ENCODE data around the gene ATP11A.

GRCh38 chr13:112832811-112833210, 143.0 kb downstream of the ATP11A start:
- no peak for TF ChIP-seq SP2 (tag by site-specific recombination; IDR thresholded peaks at IDR 0.05)
- TF ChIP-seq, protein P1, sequence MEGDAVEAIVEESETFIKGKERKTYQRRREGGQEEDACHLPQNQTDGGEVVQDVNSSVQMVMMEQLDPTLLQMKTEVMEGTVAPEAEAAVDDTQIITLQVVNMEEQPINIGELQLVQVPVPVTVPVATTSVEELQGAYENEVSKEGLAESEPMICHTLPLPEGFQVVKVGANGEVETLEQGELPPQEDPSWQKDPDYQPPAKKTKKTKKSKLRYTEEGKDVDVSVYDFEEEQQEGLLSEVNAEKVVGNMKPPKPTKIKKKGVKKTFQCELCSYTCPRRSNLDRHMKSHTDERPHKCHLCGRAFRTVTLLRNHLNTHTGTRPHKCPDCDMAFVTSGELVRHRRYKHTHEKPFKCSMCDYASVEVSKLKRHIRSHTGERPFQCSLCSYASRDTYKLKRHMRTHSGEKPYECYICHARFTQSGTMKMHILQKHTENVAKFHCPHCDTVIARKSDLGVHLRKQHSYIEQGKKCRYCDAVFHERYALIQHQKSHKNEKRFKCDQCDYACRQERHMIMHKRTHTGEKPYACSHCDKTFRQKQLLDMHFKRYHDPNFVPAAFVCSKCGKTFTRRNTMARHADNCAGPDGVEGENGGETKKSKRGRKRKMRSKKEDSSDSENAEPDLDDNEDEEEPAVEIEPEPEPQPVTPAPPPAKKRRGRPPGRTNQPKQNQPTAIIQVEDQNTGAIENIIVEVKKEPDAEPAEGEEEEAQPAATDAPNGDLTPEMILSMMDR (tag by site-specific recombination; IDR thresholded peaks at IDR 0.05), result no peak
- TF ChIP-seq SETDB1 (IDR thresholded peaks at IDR 0.05; ENCODE audit: insufficient read length, low read length), result no peak
- no peak for TF ChIP-seq ZNF292 (tag by site-specific recombination; IDR thresholded peaks at IDR 0.05; ENCODE audit: borderline replicate concordance, low read depth)
- TF ChIP-seq TRIM28 (IDR thresholded peaks at IDR 0.05; ENCODE audit: borderline replicate concordance, low read length), result no peak
- no peak for TF ChIP-seq MYNN (tag by site-specific recombination; IDR thresholded peaks at IDR 0.05; ENCODE audit: borderline replicate concordance)
- TF ChIP-seq, protein P2, sequence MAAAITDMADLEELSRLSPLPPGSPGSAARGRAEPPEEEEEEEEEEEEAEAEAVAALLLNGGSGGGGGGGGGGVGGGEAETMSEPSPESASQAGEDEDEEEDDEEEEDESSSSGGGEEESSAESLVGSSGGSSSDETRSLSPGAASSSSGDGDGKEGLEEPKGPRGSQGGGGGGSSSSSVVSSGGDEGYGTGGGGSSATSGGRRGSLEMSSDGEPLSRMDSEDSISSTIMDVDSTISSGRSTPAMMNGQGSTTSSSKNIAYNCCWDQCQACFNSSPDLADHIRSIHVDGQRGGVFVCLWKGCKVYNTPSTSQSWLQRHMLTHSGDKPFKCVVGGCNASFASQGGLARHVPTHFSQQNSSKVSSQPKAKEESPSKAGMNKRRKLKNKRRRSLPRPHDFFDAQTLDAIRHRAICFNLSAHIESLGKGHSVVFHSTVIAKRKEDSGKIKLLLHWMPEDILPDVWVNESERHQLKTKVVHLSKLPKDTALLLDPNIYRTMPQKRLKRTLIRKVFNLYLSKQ (tag by site-specific recombination; IDR thresholded peaks at IDR 0.05; ENCODE audit: borderline replicate concordance), result no peak
- no peak for TF ChIP-seq KLF16 (tag by site-specific recombination; IDR thresholded peaks at IDR 0.05)
- no peak for TF ChIP-seq SCRT2 (tag by site-specific recombination; IDR thresholded peaks at IDR 0.05)
- TF ChIP-seq ZNF76 (tag by site-specific recombination; IDR thresholded peaks at IDR 0.05; ENCODE audit: borderline replicate concordance, low read depth), result no peak
- no peak for TF ChIP-seq ZNF19 (tag by site-specific recombination; IDR thresholded peaks at IDR 0.05; ENCODE audit: low read depth)
- no peak for TF ChIP-seq ZNF211 (tag by site-specific recombination; IDR thresholded peaks at IDR 0.05; ENCODE audit: low read depth)

Measured in HEK293 (cell line).